ENCODE results near the gene GDF7.

GDF7 gene

DNA sequence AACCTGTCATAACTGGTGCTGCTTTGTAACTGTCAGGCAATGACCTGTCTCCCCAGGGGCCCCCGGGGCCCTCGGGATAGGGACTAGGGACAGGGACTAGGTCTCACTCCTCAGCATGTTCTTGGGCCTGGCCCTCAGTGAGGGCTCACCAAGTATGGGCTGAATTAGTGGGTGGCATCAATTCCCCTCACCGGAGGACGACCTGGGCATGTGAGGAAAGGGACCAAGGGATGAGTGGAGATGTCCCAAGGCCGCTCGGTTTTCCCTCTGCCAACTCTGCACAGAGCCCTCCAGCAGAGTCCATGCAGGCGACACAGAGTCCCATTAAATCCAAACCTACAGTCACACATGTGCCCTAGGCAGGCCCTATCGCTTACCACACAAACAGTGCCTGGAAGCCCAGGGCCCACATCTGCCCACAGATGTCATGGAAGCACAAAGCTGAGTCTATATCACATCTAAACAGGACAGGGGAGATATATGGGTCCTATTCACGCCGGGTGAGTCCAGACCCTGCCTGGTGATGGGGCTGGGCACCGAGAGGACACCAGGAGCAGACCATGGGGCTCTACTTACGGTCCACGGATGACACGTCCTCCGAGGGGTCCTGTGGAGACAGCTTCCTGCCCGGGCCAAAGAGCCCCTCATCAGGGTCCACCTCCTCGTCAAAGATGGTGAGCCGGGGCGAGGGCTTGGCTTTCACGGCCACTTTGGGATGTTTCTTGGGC is 42.6 kb upstream of the GDF7 start:
- Histone ChIP-seq H3K27me3 (ENCODE audit: insufficient read depth, low read length) (no peaks in the 10 kb centered on the region), H3K4me3 (ENCODE audit: low read length) (no peak overlapping the region), H3K4me1 (ENCODE audit: insufficient read depth, low read length) (peaks cover 4% of the 10 kb centered on the region), H3K9me3 (ENCODE audit: low read length) (no peaks in the 10 kb centered on the region), H3K36me3 (ENCODE audit: insufficient read depth, low read length) (peaks cover 9% of the 10 kb centered on the region), H2AFZ (ENCODE audit: low read depth, low read length) (no peak overlapping the region)

DNA sequence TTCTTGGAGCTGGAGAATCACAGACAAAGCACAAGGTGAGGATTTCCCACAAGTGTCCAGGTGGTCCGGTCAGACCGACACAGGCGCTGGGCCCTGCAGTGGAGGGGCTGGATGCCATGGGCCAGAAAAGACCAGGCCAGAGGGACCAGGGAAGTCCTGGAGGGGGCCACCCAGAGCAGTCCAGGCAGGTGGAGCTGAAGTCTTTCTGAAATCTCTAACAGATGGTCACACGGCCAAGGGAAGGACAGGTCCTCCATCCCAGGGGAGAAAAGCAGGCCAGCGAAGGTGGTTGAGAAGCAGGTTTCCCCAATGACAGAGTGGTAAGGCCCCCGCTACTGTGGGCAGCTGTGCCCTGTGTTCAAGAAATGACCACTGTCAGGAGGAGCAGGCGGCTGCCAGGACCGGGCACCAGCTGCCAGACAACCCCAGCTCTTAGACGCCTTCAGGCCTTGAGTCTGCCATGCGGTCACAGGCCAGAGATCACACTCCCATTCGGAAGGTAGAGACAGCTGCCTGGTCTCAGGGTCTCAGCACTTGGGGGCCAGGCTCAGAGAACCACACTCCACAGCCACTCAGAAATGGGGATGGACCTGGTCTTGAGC is 42.0 kb upstream of the GDF7 start:
- H3K4me1 ChIP-seq (ENCODE audit: insufficient read depth, low read length) = peaks cover 7% of the 10 kb centered on the region
- H2AFZ ChIP-seq (ENCODE audit: low read depth, low read length) = no peak overlapping the region
- H3K36me3 ChIP-seq (ENCODE audit: insufficient read depth, low read length) = peaks cover 9% of the 10 kb centered on the region
- H3K9me3 ChIP-seq (ENCODE audit: low read length) = no peaks in the 10 kb centered on the region
- H3K27me3 ChIP-seq (ENCODE audit: insufficient read depth, low read length) = no peaks in the 10 kb centered on the region
- no peak overlapping the region for H3K4me3 ChIP-seq (ENCODE audit: low read length)

DNA sequence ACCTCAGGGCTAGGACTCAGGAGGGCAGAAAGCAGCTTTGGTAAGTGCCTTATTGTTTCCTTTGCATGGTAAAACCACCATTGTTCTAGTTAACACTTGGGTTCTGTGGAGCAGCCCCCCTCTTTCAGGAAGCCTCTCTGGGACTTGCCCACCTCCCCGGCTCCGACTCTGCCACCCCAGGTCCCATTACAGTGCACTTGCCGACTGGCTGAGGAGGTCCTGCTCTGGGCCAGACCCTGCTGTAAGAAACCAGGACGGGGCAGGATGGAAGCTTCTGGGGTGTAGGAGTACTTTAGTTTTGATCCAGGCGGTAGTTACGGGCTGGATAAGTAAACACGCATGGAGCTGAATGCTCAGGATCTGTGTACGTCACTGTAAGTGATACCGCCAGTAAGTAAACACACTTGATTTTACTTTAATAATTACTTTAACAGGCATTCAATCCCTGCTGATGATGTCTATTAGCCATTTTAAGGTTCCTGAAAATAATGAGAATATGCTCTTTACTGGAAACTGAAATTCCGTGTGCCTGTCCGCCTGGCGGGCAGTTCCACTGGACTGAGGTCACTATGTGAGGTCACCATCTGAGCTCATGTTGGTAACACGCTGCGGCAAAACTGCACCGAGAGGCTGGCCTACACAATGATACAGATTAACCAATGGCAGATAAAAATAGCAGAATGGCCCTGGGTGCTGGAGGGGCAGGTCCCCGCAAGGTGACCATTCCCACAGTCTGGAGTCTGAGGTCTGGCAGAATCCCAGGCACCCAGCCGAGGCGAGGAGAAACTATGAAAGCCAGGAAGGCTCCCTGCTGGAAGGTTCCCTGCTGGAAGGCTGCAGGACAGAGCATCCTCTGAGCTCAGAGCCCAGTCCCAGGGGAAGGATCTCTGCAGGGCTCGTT is 41.2 kb upstream of the GDF7 start:
- Histone ChIP-seq H3K36me3 (ENCODE audit: insufficient read depth, low read length) (peaks cover 6% of the 10 kb centered on the region), H3K9me3 (ENCODE audit: low read length) (no peaks in the 10 kb centered on the region), H3K4me1 (ENCODE audit: insufficient read depth, low read length) (peaks cover 7% of the 10 kb centered on the region), H2AFZ (ENCODE audit: low read depth, low read length) (no peak overlapping the region), H3K4me3 (ENCODE audit: low read length) (no peak overlapping the region), H3K27me3 (ENCODE audit: insufficient read depth, low read length) (no peaks in the 10 kb centered on the region)

DNA sequence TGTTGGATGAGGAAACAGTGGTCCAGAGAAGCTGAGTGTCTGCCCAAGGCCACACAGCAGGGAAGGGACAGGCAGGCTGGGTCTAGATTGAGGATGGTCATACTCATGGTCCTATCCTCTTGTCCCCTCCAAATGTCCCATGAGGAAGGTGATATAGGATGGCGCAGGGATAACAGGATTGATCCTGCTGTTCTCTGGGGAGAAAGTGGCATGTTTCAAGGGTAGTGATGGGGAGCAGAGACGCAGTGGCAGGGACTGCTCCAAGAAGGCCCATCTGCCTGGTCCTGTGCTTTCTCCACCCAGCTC is 40.6 kb upstream of the GDF7 start:
- Histone ChIP-seq H3K4me1 (ENCODE audit: insufficient read depth, low read length) (peaks cover 7% of the 10 kb centered on the region), H3K9me3 (ENCODE audit: low read length) (no peaks in the 10 kb centered on the region), H2AFZ (ENCODE audit: low read depth, low read length) (no peak overlapping the region), H3K27me3 (ENCODE audit: insufficient read depth, low read length) (no peaks in the 10 kb centered on the region), H3K36me3 (ENCODE audit: insufficient read depth, low read length) (peaks cover 6% of the 10 kb centered on the region), H3K4me3 (ENCODE audit: low read length) (no peak overlapping the region)

DNA sequence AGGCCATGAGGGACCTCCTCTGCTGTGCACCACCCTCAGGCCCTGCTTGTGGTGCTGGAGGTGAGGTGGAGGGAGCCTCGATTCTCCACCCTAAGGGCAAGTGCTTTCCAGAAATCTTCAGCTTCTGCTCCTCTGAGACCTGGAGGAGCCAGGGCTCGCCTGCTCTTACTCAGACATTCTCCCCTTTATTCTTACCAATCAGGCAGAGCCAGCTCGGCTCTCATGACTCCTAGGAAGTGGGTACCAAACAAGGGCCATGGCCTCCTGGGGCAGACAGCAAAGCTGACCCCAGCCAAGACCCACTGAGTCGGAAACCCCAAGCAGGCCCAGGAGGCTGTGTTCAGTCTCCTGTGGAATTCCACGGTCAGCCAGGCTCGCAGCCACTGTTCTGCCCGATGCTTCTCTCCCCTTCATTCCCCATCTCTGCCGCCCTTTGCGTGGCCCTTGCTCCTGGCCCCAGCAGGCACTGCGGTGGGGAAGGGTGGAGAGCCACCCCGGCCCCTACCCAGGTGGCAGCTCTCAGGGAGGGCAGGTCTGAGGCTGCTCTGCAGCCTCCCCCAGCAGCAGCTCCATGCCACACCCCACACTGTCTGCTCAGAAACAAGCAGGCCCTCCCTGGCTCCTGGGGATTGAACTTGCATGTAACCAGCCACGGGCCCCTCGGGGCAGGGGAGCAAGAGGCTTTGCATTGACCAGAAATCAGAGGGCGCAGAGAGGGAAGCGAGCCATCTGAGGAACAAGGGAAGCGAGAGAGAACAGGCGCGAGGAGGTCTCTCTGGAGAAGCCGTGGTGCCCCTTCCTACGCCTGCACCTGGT is 40.0 kb upstream of the GDF7 start:
- H3K9me3 ChIP-seq (ENCODE audit: low read length) = no peaks in the 10 kb centered on the region

DNA sequence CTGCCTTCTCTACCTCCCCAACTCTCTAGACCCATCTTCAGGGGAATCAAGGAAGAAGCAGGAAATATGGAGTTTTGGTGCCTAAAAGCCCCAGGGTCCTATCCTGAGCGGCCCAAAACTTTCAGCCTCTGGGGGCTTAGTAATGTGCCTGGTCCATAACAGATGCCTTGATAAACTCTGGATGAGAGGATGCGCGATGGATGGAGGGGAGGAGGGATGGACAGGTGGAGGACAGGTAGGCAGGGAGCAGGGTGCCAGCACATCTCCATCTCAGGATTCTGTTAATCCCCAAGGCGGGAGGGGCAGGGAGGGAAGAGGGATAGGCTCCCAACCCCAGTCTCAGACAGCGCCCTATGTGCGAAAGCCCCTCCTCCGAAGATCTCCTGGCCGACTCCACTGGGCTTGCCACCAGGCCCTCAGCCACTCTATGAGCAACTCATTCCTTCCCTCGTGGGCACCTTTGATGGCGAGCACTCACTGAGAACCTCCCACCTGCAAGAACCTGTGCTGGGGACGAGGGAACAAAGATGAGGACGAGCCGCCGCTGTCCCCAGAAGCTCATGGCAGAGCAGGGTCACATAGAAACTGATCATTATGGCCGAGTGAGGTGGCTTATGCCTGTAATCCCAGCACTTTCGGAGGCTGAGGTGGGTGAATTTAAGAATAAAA is 39.1 kb upstream of the GDF7 start:
- Histone ChIP-seq H3K4me1 (ENCODE audit: insufficient read depth, low read length) (peaks cover 7% of the 10 kb centered on the region), H3K4me3 (ENCODE audit: low read length) (no peak overlapping the region), H3K36me3 (ENCODE audit: insufficient read depth, low read length) (peaks cover 6% of the 10 kb centered on the region), H3K9me3 (ENCODE audit: low read length) (no peaks in the 10 kb centered on the region), H2AFZ (ENCODE audit: low read depth, low read length) (no peak overlapping the region), H3K27me3 (ENCODE audit: insufficient read depth, low read length) (no peaks in the 10 kb centered on the region)

More for the DNA sequence above, 40.0 kb upstream of the GDF7 start:
- H3K4me1 ChIP-seq (ENCODE audit: insufficient read depth, low read length) = peaks cover 7% of the 10 kb centered on the region
- H2AFZ ChIP-seq (ENCODE audit: low read depth, low read length) = no peak overlapping the region
- no peaks in the 10 kb centered on the region for H3K27me3 ChIP-seq (ENCODE audit: insufficient read depth, low read length)
- peaks cover 6% of the 10 kb centered on the region for H3K36me3 ChIP-seq (ENCODE audit: insufficient read depth, low read length)
- H3K4me3 ChIP-seq (ENCODE audit: low read length) = no peak overlapping the region

DNA sequence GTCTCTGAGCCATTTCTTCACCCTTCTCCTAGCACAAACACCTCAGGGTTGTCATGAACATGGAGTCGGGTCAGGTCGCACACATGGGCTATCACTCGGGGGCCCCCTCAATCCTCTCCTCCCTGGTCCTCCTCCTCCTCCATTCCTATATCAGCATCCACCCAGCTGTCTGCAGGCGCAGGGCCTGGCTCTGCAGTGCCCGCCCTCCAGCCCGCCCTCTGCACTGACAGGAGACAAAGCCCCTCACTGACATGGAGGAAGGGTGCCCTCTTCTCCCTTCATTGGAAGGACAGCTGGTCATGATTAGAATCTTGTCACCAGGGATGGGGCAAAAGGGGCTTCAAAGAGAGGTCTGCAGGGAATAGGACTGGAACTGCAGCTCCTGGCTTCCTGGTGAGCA is 37.8 kb upstream of the GDF7 start:
- Histone ChIP-seq H3K4me1 (ENCODE audit: insufficient read depth, low read length) (peaks cover 3% of the 10 kb centered on the region), H3K4me3 (ENCODE audit: low read length) (no peak overlapping the region), H3K9me3 (ENCODE audit: low read length) (no peaks in the 10 kb centered on the region), H3K36me3 (ENCODE audit: insufficient read depth, low read length) (peaks cover 1% of the 10 kb centered on the region), H3K27me3 (ENCODE audit: insufficient read depth, low read length) (no peaks in the 10 kb centered on the region), H2AFZ (ENCODE audit: low read depth, low read length) (no peak overlapping the region)

DNA sequence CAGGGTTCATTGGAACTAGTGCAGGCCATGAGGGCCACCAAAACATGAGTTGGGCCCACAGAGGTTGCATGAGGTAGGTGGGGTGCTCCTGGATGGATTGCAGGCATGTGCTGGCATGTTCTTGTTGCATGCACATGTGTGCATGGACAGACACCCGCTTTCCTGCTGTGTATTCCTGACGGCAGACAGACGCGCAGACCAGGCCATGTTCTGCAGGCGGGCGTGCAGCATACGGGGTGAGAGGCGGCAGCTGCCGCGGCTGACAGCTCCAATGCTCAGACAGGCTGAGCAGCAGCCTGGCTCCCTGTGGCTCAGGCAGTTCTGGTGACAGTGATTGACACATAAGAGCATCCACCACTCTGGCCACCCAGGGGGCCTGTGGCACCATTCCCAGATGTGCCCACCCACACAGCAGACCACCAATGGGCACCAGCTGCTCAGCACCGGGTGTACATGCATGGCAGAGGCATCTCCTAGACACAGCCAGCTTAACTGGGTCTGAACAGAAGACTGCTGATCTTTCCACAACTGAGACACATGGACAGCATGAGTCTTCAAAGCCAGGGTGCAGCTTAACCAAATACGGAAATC is 37.3 kb upstream of the GDF7 start:
- H3K36me3 ChIP-seq (ENCODE audit: insufficient read depth, low read length) = no peaks in the 10 kb centered on the region
- no peak overlapping the region for H2AFZ ChIP-seq (ENCODE audit: low read depth, low read length)
- no peak overlapping the region for H3K4me3 ChIP-seq (ENCODE audit: low read length)
- no peaks in the 10 kb centered on the region for H3K9me3 ChIP-seq (ENCODE audit: low read length)
- no peaks in the 10 kb centered on the region for H3K27me3 ChIP-seq (ENCODE audit: insufficient read depth, low read length)
- H3K4me1 ChIP-seq (ENCODE audit: insufficient read depth, low read length) = peaks cover 3% of the 10 kb centered on the region

DNA sequence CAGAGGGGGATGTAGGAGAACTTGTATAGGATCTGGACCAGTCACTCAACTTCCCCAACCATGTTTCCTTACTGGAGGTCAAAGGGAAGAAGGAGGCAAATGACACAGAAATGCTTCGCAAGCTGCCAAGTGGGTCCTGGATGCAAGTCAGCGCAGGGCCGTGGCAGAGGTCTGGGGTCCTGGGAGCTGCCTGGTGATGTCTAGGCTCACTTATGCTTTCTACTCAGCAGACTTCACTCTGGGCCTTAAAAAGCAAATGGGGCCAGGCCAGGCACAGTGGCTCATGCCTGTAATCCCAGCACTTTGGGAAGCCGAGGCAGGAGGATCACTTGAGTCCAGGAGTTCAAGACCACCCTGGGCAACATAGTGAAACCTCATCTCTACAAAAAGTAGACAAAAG is 36.0 kb upstream of the GDF7 start:
- Histone ChIP-seq H2AFZ (ENCODE audit: low read depth, low read length) (no peak overlapping the region), H3K4me3 (ENCODE audit: low read length) (no peak overlapping the region), H3K4me1 (ENCODE audit: insufficient read depth, low read length) (peaks cover 10% of the 10 kb centered on the region), H3K36me3 (ENCODE audit: insufficient read depth, low read length) (no peaks in the 10 kb centered on the region), H3K9me3 (ENCODE audit: low read length) (no peaks in the 10 kb centered on the region), H3K27me3 (ENCODE audit: insufficient read depth, low read length) (no peaks in the 10 kb centered on the region)

DNA sequence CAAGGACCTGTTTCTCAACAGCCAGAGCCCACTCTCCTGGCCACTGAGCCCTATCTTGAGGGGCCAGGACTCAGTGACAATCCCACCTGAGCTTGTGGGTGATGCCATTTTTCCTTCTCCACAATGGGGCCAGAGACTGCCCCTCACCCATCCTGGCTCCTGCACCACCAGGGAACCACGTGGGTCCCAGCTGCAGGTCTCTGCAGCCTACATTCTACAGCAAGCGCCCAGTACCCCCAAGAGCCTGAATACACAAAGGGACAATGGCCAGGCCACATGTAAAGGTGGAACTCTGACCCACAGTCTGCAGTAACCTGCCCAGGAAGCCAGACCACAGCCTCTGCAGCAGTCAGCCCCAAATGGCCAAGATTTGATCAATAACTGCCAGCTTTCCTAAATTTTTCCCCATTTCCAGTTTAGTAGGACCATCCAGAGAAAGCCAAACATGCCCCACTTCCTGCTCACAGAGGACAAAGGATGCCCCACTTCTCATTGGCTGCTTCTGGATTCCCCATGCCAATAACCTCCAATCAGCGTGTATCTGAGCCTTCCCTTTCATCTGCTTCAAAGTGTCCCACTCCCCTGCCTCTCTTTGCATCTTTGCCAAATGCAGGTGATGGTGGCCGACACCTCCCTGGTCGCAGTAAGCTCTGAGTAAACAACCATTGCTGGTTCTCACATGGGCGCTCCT is 35.2 kb upstream of the GDF7 start:
- peaks cover 10% of the 10 kb centered on the region for H3K4me1 ChIP-seq (ENCODE audit: insufficient read depth, low read length)
- H2AFZ ChIP-seq (ENCODE audit: low read depth, low read length) = no peak overlapping the region
- no peak overlapping the region for H3K4me3 ChIP-seq (ENCODE audit: low read length)
- H3K36me3 ChIP-seq (ENCODE audit: insufficient read depth, low read length) = no peaks in the 10 kb centered on the region
- no peaks in the 10 kb centered on the region for H3K9me3 ChIP-seq (ENCODE audit: low read length)
- no peaks in the 10 kb centered on the region for H3K27me3 ChIP-seq (ENCODE audit: insufficient read depth, low read length)

DNA sequence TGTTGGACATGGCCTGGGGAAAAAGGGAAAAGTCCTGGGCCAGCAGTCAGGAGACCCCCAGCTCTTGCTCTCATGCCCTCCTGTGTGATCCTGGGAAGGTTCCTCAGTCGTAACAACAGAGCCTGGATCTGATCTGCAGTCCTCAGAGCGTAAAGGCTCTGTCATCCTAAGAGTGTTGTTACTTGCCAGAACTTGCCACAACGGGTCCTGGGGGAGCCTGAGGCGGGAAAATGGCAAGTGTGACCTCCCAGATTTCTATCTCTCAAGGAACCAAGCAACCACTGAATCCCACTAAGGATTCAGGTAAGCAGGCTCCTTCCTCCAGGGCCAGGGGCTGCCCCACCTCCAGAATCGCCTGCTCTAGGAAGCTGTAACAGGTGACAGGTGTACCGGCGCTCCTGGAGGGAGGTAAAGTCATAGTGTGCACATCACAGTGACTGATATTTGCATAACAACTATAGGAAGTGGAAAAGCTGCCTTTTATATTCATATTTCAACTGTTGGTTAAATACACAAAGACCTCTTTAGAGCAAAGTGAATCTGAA is 34.4 kb upstream of the GDF7 start:
- Histone ChIP-seq H3K36me3 (ENCODE audit: insufficient read depth, low read length) (no peaks in the 10 kb centered on the region), H3K4me1 (ENCODE audit: insufficient read depth, low read length) (peaks cover 10% of the 10 kb centered on the region), H2AFZ (ENCODE audit: low read depth, low read length) (no peak overlapping the region), H3K4me3 (ENCODE audit: low read length) (no peak overlapping the region), H3K27me3 (ENCODE audit: insufficient read depth, low read length) (no peaks in the 10 kb centered on the region), H3K9me3 (ENCODE audit: low read length) (no peaks in the 10 kb centered on the region)

All from neuron (in vitro differentiated cells).